Mesothelial cell of epicardium (in vitro differentiated cells): Measurements from ENCODE around the gene TMEM204. TPM values are rescaled to one million over a fixed set of nuclear protein-coding genes. Genes with fewer than 3 reads are reported as not detected.

ENCODE experiments used
- DNase-seq, 2 experiments: peaks; one replicate each; pipeline ENCODE4 v3.0.0; 2021; ENCODE audit warnings: low spot score in 2 of 2; ENCODE audit not compliant: unreplicated experiment in 2 of 2
- H3K27ac Mint-ChIP-seq: 2 replicates; pipeline ENCODE4 v1.8.0; 2021; ENCODE audit warnings: mixed read lengths
- H3K27me3 Mint-ChIP-seq: 2 replicates; pipeline ENCODE4 v1.8.0; 2021; ENCODE audit warnings: low read depth, mixed read lengths
- H3K36me3 Mint-ChIP-seq: 2 replicates; pipeline ENCODE4 v1.8.0; 2021; ENCODE audit warnings: mixed read lengths
- H3K4me1 Mint-ChIP-seq: 2 replicates; pipeline ENCODE4 v1.8.0; 2021; ENCODE audit warnings: mixed read lengths
- H3K4me3 Mint-ChIP-seq: 2 replicates; pipeline ENCODE4 v1.8.0; 2021; ENCODE audit warnings: mild to moderate bottlenecking, moderate library complexity, mixed read lengths
- H3K9me3 Mint-ChIP-seq: 2 replicates; pipeline ENCODE4 v1.8.0; 2021; ENCODE audit warnings: mixed read lengths
- CTCF ChIP-seq: fragments of 200-600 bp; sonication (generic); IDR thresholded peaks from one replicate; pipeline ENCODE4 v1.5.0; 2021; ENCODE audit warnings: antibody characterized with exemption; ENCODE audit not compliant: unreplicated experiment
- total RNA-seq: library from RNA; stranded (reverse); gene quantifications from 3 replicates; pipeline ENCODE4 v1.2.1, GENCODE V29; 2021

Gene TMEM204
- total RNA-seq, 1 donor from 2014 or later, result 7.7 TPM

GRCh38 chr16:1501630-1502029 is 31.8 kb upstream of the TMEM204 start:
- DNase-seq, result no peak
- Mint-ChIP-seq H3K9me3 (no peaks in the 10 kb centered on the region), H3K27ac (no peak overlapping the region), H3K36me3 (peaks cover 17% of the 10 kb centered on the region), H3K27me3 (no peaks in the 10 kb centered on the region), H3K4me1 (no peaks in the 10 kb centered on the region), H3K4me3 (no peak overlapping the region)
- TF ChIP-seq CTCF, result no peak

- no peaks in the 10 kb centered on the region for H3K27me3 Mint-ChIP-seq
- H3K9me3 Mint-ChIP-seq, result no peaks in the 10 kb centered on the region
- H3K36me3 Mint-ChIP-seq, result peaks cover 17% of the 10 kb centered on the region
- H3K4me1 Mint-ChIP-seq, result no peaks in the 10 kb centered on the region
- TF ChIP-seq CTCF, result no peak
- no peak for DNase-seq
- H3K4me3 Mint-ChIP-seq, result no peak overlapping the region
- no peak overlapping the region for H3K27ac Mint-ChIP-seq
Measured at GRCh38 chr16:1502092-1503004, 31.1 kb upstream of the TMEM204 start.

GRCh38 chr16:1503110-1503955 is 30.1 kb upstream of the TMEM204 start:
- Mint-ChIP-seq H3K27ac (no peak overlapping the region), H3K36me3 (peaks cover 15% of the 10 kb centered on the region)

GRCh38 chr16:1505073-1505844 is 28.2 kb upstream of the TMEM204 start:
- Mint-ChIP-seq H3K27ac (no peak overlapping the region), H3K4me3 (no peak overlapping the region), H3K36me3 (peaks cover 17% of the 10 kb centered on the region), H3K4me1 (no peaks in the 10 kb centered on the region), H3K9me3 (no peaks in the 10 kb centered on the region), H3K27me3 (no peaks in the 10 kb centered on the region)
- TF ChIP-seq CTCF, result no peak
- DNase-seq, result no peak

More at GRCh38 chr16:1503110-1503955, 30.1 kb upstream of the TMEM204 start:
- no peak for TF ChIP-seq CTCF
- Mint-ChIP-seq H3K4me3 (no peak overlapping the region), H3K27me3 (no peaks in the 10 kb centered on the region), H3K4me1 (no peaks in the 10 kb centered on the region), H3K9me3 (no peaks in the 10 kb centered on the region)
- no peak for DNase-seq

GRCh38 chr16:1505912-1506311 is 27.6 kb upstream of the TMEM204 start:
- Mint-ChIP-seq H3K27ac (no peak overlapping the region), H3K36me3 (peaks cover 20% of the 10 kb centered on the region), H3K9me3 (no peaks in the 10 kb centered on the region), H3K27me3 (no peaks in the 10 kb centered on the region), H3K4me3 (no peak overlapping the region), H3K4me1 (no peaks in the 10 kb centered on the region)
- TF ChIP-seq CTCF, result no peak
- DNase-seq, result no peak
